C4-2B (cell line): ENCODE results near the gene STX11.

Experiments used
- H3K27ac ChIP-seq: fragments of 450-650 bp; 2 replicates; pipeline ENCODE4 v1.5.1; 2017
- ZFX ChIP-seq: fragments of 450-650 bp; IDR thresholded peaks from 2 replicates; pipeline ENCODE4 v1.6.1; 2017
- TF ChIP-seq, protein P1 (sequence below): fragments of 450-650 bp; conservative IDR thresholded peaks from 2 replicates; pipeline ENCODE4 v1.5.1; 2017; ENCODE audit warnings: mild to moderate bottlenecking

The STX11 gene

DNA sequence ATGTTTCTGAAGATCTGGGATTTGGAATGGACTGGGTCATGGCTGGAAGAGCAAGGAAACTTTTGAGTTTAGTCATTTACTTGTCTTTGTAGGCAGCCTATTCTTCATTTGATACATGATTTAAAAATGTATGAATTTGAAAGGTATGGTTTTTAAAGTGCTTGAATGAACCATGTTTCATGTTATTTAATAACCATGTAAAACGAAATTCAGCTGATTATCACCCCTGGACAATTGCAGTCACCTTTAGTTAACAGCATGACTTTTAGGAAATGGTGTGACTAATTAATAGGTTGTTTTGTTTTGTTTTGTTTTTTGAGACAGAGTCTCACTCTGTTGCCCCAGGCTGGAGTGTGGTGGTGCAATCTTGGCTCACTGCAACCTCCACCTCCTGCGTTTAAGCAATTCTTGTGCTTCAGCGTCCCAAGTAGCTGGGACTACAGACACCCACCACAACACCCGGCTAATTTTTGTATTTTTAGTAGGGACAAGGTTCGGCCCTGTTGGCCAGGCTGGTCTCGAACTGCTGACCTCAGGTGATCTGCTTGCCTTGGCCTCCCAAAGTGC lies 2.1 kb downstream of the STX11 start:
- no peak overlapping the region for H3K27ac ChIP-seq
- TF ChIP-seq ZFX = no peak
- TF ChIP-seq, protein P1, sequence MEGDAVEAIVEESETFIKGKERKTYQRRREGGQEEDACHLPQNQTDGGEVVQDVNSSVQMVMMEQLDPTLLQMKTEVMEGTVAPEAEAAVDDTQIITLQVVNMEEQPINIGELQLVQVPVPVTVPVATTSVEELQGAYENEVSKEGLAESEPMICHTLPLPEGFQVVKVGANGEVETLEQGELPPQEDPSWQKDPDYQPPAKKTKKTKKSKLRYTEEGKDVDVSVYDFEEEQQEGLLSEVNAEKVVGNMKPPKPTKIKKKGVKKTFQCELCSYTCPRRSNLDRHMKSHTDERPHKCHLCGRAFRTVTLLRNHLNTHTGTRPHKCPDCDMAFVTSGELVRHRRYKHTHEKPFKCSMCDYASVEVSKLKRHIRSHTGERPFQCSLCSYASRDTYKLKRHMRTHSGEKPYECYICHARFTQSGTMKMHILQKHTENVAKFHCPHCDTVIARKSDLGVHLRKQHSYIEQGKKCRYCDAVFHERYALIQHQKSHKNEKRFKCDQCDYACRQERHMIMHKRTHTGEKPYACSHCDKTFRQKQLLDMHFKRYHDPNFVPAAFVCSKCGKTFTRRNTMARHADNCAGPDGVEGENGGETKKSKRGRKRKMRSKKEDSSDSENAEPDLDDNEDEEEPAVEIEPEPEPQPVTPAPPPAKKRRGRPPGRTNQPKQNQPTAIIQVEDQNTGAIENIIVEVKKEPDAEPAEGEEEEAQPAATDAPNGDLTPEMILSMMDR = no peak

DNA sequence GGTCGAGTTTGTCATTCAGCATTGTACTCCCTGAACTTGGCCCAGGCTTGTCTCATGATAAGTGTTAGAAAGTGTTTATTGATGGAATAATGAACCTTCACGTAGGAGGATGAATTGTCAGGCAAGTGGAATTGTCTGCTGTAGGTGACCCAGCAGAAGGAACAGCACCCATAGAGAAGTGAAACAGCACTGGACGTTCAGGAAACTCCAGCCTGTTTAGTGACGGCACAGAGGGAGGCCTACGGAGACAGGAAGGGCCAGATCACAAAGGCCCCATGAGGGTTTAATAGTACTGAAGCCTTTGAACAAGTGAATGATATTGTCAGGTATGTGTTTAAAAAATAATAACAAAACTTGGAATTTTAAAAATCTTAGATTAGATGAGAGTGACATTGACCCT lies 2.9 kb downstream of the STX11 start:
- TF ChIP-seq, protein P1 = no peak
- no peak for TF ChIP-seq ZFX
- H3K27ac ChIP-seq = no peak overlapping the region

- no peak overlapping the region for H3K27ac ChIP-seq
- TF ChIP-seq, protein P1 = no peak
- TF ChIP-seq ZFX = no peak
These were observed 3.7 kb downstream of the STX11 start for GRCh38 chr6:144153971-144154370.

DNA sequence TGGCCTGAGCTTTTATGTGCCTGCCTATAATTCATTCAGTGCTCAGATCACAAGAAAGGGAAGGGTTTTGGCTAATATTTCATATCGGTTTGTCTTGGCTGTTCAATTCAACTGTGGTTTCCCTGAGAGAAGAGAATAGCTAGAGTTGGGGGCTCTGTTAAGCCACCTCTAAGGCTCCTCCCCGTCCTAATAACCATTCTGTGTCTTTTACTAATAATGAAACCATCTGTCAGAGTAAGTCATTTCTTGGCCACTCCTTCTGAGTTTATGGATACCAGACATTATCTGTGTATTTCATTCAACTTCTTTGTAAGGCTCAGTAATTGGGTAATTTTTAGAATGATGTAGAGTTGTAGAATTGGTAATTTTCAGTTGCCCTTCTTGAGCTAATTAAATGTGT lies 5.2 kb downstream of the STX11 start:
- H3K27ac ChIP-seq = no peak overlapping the region
- TF ChIP-seq, protein P1 = no peak
- TF ChIP-seq ZFX = no peak

- H3K27ac ChIP-seq = no peak overlapping the region
- TF ChIP-seq, protein P1 = no peak
- TF ChIP-seq ZFX = no peak
These were observed 6.0 kb downstream of the STX11 start for GRCh38 chr6:144156338-144156737.

- TF ChIP-seq, protein P1 = no peak
- no peak for TF ChIP-seq ZFX
- no peak overlapping the region for H3K27ac ChIP-seq
These were observed 6.7 kb downstream of the STX11 start for GRCh38 chr6:144156991-144157390.

GRCh38 chr6:144158133-144158532 lies 7.8 kb downstream of the STX11 start:
- no peak for TF ChIP-seq ZFX
- TF ChIP-seq, protein P1 = no peak
- H3K27ac ChIP-seq = no peak overlapping the region
